ENCODE results near the gene NMNAT2. TPM values are rescaled to one million over a fixed set of nuclear protein-coding genes. Genes with fewer than 3 reads are reported as not detected.
"Not testable (repeated sequence)": the region's sequence is repeated elsewhere in the genome, so short reads cannot be mapped to it uniquely, and the experiment has no call there.

NMNAT2 gene
- total RNA-seq, 5 donors from 2014 or later (not counting 1 experiment from before 2014, with no cell fraction given) = 0.16 TPM; not detected in 4

- POLR2A ChIA-PET; H3K27me3 ChIP-seq (replicated peaks in 1 of 2; ENCODE audit: control insufficient read depth in 2 of 2, extremely low read depth in 1 of 2, insufficient read depth in 2 of 2, low read length in 1 of 2); H3K9me3 ChIP-seq; H3K36me3 ChIP-seq (ENCODE audit: control insufficient read depth in 2 of 2, extremely low read depth in 1 of 2, insufficient read depth in 1 of 2, low read length in 1 of 2); H3K4me1 Mint-ChIP-seq; H3K36me3 Mint-ChIP-seq; CTCF ChIA-PET; H3K27ac ChIP-seq (ENCODE audit: low read length); H3K4me3 ChIP-seq (ENCODE audit: control insufficient read depth in 1 of 2, extremely low read depth in 1 of 2, low read length in 1 of 2); DNase-seq; H3K27ac Mint-ChIP-seq; H3K4me3 Mint-ChIP-seq; H3K9me3 Mint-ChIP-seq; H3K4me1 ChIP-seq (ENCODE audit: control insufficient read depth in 1 of 2, extremely low read depth in 1 of 2, insufficient read depth in 2 of 2, low read length in 2 of 2); ATAC-seq (replicated peaks in 1 of 4): not testable (repeated sequence)
- H3K27me3 Mint-ChIP-seq = peaks cover 16 to 42% of the 10 kb centered on the region in 2 donors
- no CpG with 5 or more reads among the region's 3 CpGs for WGBS (ENCODE audit: insufficient coverage)
Measured at GRCh38 chr1:183427591-183427990, 9.4 kb upstream of the NMNAT2 start.

- CTCF ChIA-PET = interaction anchor here in 1 of 2 donors (0.9 kb wide), 1 partner anchor 261 kb away, joined by 3 read pairs; no protein-coding TSS in a partner anchor
- no peaks in the 10 kb centered on the region for H3K9me3 Mint-ChIP-seq
- H3K4me1 Mint-ChIP-seq = no peaks in the 10 kb centered on the region
- no peaks in the 10 kb centered on the region for H3K36me3 ChIP-seq (ENCODE audit: control insufficient read depth in 2 of 2, extremely low read depth in 1 of 2, insufficient read depth in 1 of 2, low read length in 1 of 2)
- no peaks in the 10 kb centered on the region for H3K9me3 ChIP-seq
- H3K4me3 Mint-ChIP-seq = no peak overlapping the region
- DNase-seq = no peak
- H3K27me3 Mint-ChIP-seq = peaks cover 32 to 42% of the 10 kb centered on the region in 2 donors
- H3K27ac Mint-ChIP-seq = no peak overlapping the region
- no peaks in the 10 kb centered on the region for H3K4me1 ChIP-seq (ENCODE audit: control insufficient read depth in 1 of 2, extremely low read depth in 1 of 2, insufficient read depth in 2 of 2, low read length in 2 of 2)
- H3K36me3 Mint-ChIP-seq = no peaks in the 10 kb centered on the region
- peaks cover 8 to 13% of the 10 kb centered on the region in 2 experiments for H3K27me3 ChIP-seq (replicated peaks in 1 of 2; ENCODE audit: control insufficient read depth in 2 of 2, extremely low read depth in 1 of 2, insufficient read depth in 2 of 2, low read length in 1 of 2)
- H3K4me3 ChIP-seq (ENCODE audit: control insufficient read depth in 1 of 2, extremely low read depth in 1 of 2, low read length in 1 of 2) = no peak overlapping the region
- no peak overlapping the region for H3K27ac ChIP-seq (ENCODE audit: low read length)
- no peak for ATAC-seq (replicated peaks in 1 of 4)
- POLR2A ChIA-PET = no interaction called here
Measured at GRCh38 chr1:183424691-183425090, 6.5 kb upstream of the NMNAT2 start.

- Mint-ChIP-seq H3K36me3 (no peaks in the 10 kb centered on the region), H3K4me3 (no peak overlapping the region), H3K4me1 (peaks cover 3 to 4% (median 3%) of the 10 kb centered on the region in 3 donors), H3K27me3 (peaks cover 41 to 44% of the 10 kb centered on the region in 2 donors), H3K9me3 (no peaks in the 10 kb centered on the region), H3K27ac (no peak overlapping the region)
- WGBS (ENCODE audit: insufficient coverage) = no CpG with 5 or more reads among the region's 1 CpG
- no peak for ATAC-seq (replicated peaks in 1 of 4)
- ChIA-PET POLR2A (no interaction called here), CTCF (no interaction called here)
- Histone ChIP-seq H3K4me3 (ENCODE audit: control insufficient read depth in 1 of 2, extremely low read depth in 1 of 2, low read length in 1 of 2) (no peak overlapping the region), H3K4me1 (ENCODE audit: control insufficient read depth in 1 of 2, extremely low read depth in 1 of 2, insufficient read depth in 2 of 2, low read length in 2 of 2) (no peaks in the 10 kb centered on the region), H3K9me3 (no peaks in the 10 kb centered on the region), H3K27ac (ENCODE audit: low read length) (no peak overlapping the region), H3K36me3 (ENCODE audit: control insufficient read depth in 2 of 2, extremely low read depth in 1 of 2, insufficient read depth in 1 of 2, low read length in 1 of 2) (no peaks in the 10 kb centered on the region), H3K27me3 (replicated peaks in 1 of 2; ENCODE audit: control insufficient read depth in 2 of 2, extremely low read depth in 1 of 2, insufficient read depth in 2 of 2, low read length in 1 of 2) (peaks cover 13% of the 10 kb centered on the region in 2 experiments)
- DNase-seq = no peak
Measured at GRCh38 chr1:183423541-183423940, 5.4 kb upstream of the NMNAT2 start.

GRCh38 chr1:183419399-183419798 lies 1.2 kb upstream of the NMNAT2 start:
- ChIA-PET POLR2A (no interaction called here), CTCF (no interaction called here)
- Mint-ChIP-seq H3K27me3 (peaks cover 66 to 67% of the 10 kb centered on the region in 2 donors), H3K36me3 (no peaks in the 10 kb centered on the region), H3K9me3 (no peaks in the 10 kb centered on the region), H3K4me3 (no peak overlapping the region), H3K27ac (no peak overlapping the region), H3K4me1 (peaks cover 25 to 28% (median 28%) of the 10 kb centered on the region in 3 donors)
- ATAC-seq (replicated peaks in 1 of 4) (no peak), DNase-seq (no peak)
- Histone ChIP-seq H3K27me3 (replicated peaks in 1 of 2; ENCODE audit: control insufficient read depth in 2 of 2, extremely low read depth in 1 of 2, insufficient read depth in 2 of 2, low read length in 1 of 2) (peaks cover 24 to 36% of the 10 kb centered on the region in 2 experiments), H3K4me3 (ENCODE audit: control insufficient read depth in 1 of 2, extremely low read depth in 1 of 2, low read length in 1 of 2) (no peak overlapping the region), H3K27ac (ENCODE audit: low read length) (no peak overlapping the region), H3K9me3 (no peaks in the 10 kb centered on the region), H3K4me1 (ENCODE audit: control insufficient read depth in 1 of 2, extremely low read depth in 1 of 2, insufficient read depth in 2 of 2, low read length in 2 of 2) (peaks cover 3 to 19% of the 10 kb centered on the region in 2 experiments), H3K36me3 (ENCODE audit: control insufficient read depth in 2 of 2, extremely low read depth in 1 of 2, insufficient read depth in 1 of 2, low read length in 1 of 2) (no peaks in the 10 kb centered on the region)
- WGBS (ENCODE audit: insufficient coverage) = 59% methylated on average over 3 of the region's 3 CpGs

- no peaks in the 10 kb centered on the region for H3K9me3 Mint-ChIP-seq
- POLR2A ChIA-PET = no interaction called here
- Histone ChIP-seq H3K27ac (ENCODE audit: low read length) (no peak overlapping the region), H3K27me3 (replicated peaks in 1 of 2; ENCODE audit: control insufficient read depth in 2 of 2, extremely low read depth in 1 of 2, insufficient read depth in 2 of 2, low read length in 1 of 2) (peaks cover 20 to 36% of the 10 kb centered on the region in 2 experiments), H3K4me1 (ENCODE audit: control insufficient read depth in 1 of 2, extremely low read depth in 1 of 2, insufficient read depth in 2 of 2, low read length in 2 of 2) (peaks cover 3 to 19% of the 10 kb centered on the region in 2 experiments), H3K4me3 (ENCODE audit: control insufficient read depth in 1 of 2, extremely low read depth in 1 of 2, low read length in 1 of 2) (no peak overlapping the region), H3K36me3 (ENCODE audit: control insufficient read depth in 2 of 2, extremely low read depth in 1 of 2, insufficient read depth in 1 of 2, low read length in 1 of 2) (no peaks in the 10 kb centered on the region), H3K9me3 (no peaks in the 10 kb centered on the region)
- WGBS (ENCODE audit: insufficient coverage) = 93% methylated on average over 3 of the region's 6 CpGs
- DNase-seq = no peak
- no peak for ATAC-seq (replicated peaks in 1 of 4)
- H3K4me1 Mint-ChIP-seq = peaks cover 25 to 28% (median 28%) of the 10 kb centered on the region in 3 donors
- no peak overlapping the region for H3K27ac Mint-ChIP-seq
- H3K4me3 Mint-ChIP-seq = peak overlapping the region; percentile 38 to 62 (median 53)
- CTCF ChIA-PET = no interaction called here
- H3K27me3 Mint-ChIP-seq = peaks cover 72 to 73% of the 10 kb centered on the region in 2 donors
- no peaks in the 10 kb centered on the region for H3K36me3 Mint-ChIP-seq
Measured at GRCh38 chr1:183418696-183419095, 516 bp upstream of the NMNAT2 start.

GRCh38 chr1:183416850-183417771 lies 1.1 kb downstream of the NMNAT2 start:
- POLR2A ChIA-PET = no interaction called here
- 12% methylated on average over 69 of the region's 69 CpGs for WGBS (ENCODE audit: insufficient coverage)
- Histone ChIP-seq H3K27me3 (replicated peaks in 1 of 2; ENCODE audit: control insufficient read depth in 2 of 2, extremely low read depth in 1 of 2, insufficient read depth in 2 of 2, low read length in 1 of 2) (peaks cover 17 to 32% of the 10 kb centered on the region in 2 experiments), H3K9me3 (no peaks in the 10 kb centered on the region), H3K4me3 (ENCODE audit: control insufficient read depth in 1 of 2, extremely low read depth in 1 of 2, low read length in 1 of 2) (peak overlapping the region in 1 of 2 donors; percentile 58), H3K4me1 (ENCODE audit: control insufficient read depth in 1 of 2, extremely low read depth in 1 of 2, insufficient read depth in 2 of 2, low read length in 2 of 2) (peaks cover 3 to 19% of the 10 kb centered on the region in 2 experiments), H3K36me3 (ENCODE audit: control insufficient read depth in 2 of 2, extremely low read depth in 1 of 2, insufficient read depth in 1 of 2, low read length in 1 of 2) (no peaks in the 10 kb centered on the region), H3K27ac (ENCODE audit: low read length) (no peak overlapping the region)
- DNase-seq = peak in 30 of 35 experiments; percentile 6 to 45 (median 27)
- Mint-ChIP-seq H3K27ac (peak overlapping the region in 1 of 2 donors; percentile 7), H3K27me3 (peaks cover 62 to 65% of the 10 kb centered on the region in 2 donors), H3K4me3 (peak overlapping the region; percentile 10 to 63 (median 62)), H3K9me3 (no peaks in the 10 kb centered on the region), H3K4me1 (peaks cover 25 to 28% (median 28%) of the 10 kb centered on the region in 3 donors), H3K36me3 (no peaks in the 10 kb centered on the region)
- CTCF ChIA-PET = no interaction called here
- ATAC-seq (replicated peaks in 1 of 4) = peak; percentile 67 to 80 (median 70)

All from T-cell (primary cell).